T follicular helper cell (primary cell): ENCODE measurements around the gene FAF2.

Experiments used
- DNase-seq: peaks from one replicate; pipeline ENCODE4 v3.0.0-alpha.2; 2020; ENCODE audit warnings: low read depth

The FAF2 gene

DNA sequence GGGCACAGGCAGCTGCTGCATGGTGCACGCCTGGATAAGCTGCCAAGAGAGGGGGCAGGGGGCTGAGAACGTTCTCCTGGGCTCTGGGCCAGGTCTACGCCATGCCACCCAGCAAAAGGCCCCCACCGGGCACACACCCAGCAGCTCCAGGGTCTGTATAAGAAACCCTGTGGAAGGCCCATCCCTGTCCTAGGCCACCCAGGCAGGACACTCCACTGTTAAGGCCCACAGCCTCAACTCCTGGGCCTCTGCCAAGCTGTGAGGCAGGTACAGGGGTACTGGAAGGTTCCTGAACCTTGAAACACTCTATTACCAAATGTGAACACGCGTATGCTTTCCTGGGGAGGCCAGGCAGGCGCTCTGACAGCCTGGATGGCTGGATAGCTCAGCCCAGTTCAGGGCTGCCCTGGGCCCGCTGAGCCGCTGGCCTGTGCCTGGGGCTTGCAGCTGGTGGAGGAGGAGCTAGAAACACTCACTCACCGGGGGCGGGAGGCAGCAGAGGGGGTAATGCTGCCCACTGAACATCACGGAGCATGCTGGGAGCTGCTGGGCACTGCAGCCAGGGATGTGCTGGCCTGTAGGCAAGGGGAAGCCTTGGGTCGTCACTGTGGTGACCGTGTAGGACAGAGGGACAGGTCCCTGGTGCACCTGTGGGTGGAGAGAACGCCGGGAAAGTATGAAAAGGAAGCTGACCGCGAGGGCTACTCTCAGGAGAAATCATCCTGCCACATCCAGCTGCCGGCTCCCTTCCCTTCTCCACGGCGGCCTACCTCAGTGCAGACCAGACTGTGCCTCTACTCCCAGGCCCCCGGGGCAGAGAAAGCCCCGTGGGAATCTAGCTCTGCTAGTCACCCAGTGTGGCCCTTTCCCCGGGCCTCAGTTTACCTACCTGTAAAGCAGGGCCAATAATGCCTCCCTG, 83.1 kb downstream of the FAF2 start:
- DNase-seq, result no peak

DNA sequence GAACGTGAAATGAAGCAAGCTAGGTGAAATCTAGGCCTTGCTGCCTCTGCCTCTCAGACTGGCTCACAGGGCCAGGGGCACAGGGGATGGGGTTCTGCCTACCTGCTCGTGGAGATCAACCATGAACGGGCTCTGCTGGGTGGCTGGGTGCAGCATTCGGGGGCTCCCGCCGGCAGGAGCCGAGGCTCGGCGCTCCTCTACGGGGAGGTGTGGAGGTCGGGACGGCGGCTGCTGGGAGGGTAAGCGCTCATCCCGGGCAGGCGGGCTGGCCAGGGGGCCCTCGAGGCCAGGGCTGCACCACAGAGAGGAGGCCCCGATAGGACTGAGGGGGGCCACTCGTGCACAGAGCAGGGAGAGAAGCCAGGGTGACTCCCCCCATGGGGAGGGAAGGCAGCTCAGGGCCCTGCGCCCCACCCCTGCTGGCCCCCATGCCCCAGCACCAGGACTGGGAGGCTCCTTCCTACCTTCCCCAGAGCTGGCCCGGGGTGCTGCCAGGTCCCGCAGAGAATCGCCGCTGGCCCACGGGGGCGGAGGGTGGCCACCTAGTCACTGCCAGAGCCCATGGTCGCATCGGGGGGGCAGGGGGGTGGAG, 83.8 kb downstream of the FAF2 start:
- DNase-seq, result no peak

DNA sequence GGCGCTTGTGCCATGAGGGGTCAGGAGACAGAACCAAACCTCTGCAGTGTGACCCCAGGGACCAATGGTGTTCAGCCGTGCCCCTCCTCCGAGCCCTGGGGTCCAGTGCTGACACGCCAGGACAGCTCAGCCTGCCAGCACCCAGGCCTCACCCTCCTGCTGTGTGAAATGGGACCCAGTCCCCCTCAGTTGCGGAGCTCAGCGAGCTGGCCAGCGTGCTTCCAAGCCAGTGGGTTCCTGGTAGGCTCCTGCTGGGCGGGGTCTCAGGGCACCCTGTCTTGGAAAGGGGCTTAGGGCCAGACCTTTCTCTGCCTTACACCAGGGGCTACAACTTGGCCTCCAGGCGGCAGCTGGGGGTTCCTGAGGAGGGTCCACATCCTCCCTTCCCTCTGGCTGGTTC, 84.6 kb downstream of the FAF2 start:
- no peak for DNase-seq

DNA sequence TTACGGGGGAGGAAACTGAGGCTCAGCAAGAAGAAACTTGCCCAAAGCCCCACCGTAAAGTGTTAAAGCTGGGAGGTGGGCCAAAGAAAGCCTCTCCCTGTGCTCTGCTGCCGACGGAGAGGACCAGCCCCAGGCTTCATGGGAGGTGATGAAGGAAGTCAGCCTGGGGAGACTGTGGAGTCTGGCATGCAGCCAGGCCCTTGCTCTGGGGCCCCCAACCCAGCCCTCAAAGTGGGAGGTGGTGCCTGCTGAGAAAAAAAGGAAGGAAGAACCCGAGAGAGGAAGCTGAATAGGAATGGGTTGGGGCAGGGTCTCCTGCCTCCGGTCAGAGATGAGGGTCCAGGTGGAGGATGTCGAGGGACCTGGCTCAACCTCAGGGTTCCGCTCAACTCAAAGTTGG, 85.2 kb downstream of the FAF2 start:
- no peak for DNase-seq

DNA sequence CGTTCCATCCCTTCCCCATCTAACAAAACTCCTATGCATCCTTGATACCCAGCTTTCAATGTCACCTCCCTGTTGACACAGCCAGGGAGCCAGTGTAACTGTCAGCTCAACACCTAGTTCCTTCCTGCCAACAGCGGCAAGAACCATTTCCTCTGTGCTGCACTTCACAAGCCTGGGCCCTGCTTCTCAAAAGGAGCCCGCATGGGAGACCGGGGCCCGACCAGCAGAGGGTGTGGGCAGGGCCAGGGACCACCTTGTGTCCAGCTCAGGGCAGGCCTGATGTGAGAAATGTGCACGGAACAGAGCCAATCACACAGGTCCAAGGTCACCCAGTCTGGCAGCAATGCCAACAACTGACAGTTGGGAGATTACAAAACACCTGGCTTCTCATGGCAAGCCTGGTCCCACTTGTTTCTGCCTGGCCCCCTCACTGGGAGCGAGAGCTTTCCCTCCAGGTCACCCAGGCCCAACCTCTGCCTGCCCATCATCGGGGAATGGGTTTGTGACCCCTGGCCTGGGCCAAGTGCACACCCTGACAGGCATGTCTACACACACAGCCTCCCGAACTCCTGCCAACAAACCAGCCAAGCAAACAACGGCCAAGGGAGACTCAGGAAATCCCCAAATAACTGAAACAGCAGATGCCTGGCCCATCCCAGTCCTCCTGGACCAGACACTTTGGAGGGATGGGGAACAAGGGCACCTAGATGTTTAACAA, 85.9 kb downstream of the FAF2 start:
- peak; percentile 31 for DNase-seq

DNA sequence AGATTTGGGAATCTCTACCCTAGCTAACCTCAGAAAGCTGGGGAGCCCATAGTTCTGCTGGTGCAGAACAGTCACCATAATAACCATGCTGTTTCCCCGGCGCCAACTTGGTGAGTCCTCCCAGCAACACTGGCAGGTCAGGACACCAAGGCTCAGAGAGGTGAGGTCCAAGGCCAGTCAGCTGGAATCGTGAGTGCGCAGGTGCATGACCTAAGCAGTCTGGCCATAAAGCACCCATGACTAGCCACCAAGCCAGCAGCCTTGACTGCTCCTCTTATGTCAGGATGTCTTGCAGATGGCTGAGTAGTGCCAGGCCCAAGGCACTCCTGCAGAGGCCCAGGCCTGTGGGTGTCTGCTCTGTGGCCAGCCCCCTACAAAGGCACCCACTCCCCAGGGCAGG, 86.5 kb downstream of the FAF2 start:
- DNase-seq, result no peak

DNA sequence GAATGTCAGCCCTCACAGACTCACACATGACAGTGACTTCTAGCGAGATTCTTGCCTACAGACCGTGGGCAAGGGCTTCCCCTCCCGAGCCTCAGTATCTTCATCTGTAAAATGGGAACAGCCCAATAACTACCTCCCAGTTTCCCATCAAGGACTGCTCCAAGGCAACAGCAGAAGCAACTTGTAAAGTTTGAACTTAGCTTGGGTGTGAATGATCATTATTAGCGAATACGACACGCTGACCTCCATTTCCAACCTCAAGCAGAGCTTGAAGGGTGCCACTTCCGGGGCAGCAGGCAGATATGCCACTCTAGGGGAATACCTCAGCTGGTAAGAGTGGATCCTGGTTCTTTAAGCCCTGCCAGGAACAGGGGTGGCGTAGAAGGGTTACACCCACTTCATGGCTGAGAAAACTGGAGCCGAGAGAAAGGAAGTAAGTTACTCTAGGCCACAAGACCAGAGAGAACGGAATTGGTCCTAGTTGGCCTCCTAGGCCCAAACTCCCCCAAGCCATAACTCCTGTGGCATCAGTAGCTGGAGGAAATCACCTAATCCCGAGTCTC, 87.0 kb downstream of the FAF2 start:
- no peak for DNase-seq

DNA sequence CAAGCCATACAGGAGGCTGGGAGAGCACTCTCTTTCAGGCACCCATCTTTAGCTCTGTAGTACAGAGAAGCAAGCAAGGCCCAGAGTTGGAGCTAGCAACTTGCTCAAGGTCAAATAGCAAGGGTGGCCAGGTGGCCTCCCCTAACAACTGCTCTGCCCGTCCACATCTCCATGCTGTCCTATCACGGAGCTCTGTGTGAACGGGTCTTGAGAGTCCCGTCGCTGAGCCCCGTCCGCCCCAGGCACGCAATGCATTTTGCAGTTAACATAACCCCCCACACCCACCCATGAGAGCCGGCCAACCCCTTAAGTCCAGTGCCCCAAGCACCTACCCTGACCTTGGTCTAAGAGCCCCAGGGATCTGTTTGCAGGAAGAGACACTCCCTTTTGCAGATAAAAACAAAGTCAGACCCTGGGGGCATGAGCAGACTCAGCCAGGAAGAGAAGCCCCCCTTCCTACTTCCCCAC, 87.5 kb downstream of the FAF2 start:
- DNase-seq, result no peak

DNA sequence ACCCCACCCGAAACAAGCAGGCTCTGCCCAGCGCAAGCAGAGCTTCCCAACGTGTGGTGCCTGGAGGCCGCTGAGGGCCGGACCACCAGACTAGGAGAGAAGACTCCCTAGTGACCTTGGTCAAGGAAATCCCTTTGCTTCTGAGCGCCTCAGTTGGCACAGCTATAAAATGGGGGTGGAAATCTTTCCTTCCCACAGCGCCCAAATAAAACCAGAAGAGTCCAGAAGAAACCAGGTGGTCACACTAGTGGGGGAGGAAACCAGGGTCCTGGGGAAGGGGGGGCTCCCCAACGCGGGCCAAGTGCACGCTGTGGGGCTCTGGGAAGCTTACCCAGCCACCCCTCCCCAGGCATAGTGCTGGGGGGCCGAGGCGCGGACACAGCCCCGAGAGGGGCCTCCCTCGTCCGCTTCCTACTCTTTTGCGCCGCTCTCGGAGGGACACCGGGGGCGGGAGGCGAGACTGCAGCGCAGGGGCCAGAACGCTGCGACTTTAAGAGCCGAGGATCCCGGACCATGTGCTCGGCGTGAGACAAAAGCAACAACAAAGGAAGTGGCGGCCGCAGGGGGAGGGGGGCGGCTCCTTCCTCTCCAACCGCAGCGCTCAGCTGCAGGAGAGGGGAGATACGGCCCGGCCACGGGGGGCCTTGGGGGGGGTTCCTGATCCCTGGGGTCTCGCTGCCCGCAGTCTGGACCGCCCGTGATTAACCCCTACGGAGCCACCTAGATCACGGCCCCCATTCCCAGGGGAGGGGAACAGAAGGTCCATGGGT, 88.1 kb downstream of the FAF2 start:
- peak; percentile 78 for DNase-seq

DNA sequence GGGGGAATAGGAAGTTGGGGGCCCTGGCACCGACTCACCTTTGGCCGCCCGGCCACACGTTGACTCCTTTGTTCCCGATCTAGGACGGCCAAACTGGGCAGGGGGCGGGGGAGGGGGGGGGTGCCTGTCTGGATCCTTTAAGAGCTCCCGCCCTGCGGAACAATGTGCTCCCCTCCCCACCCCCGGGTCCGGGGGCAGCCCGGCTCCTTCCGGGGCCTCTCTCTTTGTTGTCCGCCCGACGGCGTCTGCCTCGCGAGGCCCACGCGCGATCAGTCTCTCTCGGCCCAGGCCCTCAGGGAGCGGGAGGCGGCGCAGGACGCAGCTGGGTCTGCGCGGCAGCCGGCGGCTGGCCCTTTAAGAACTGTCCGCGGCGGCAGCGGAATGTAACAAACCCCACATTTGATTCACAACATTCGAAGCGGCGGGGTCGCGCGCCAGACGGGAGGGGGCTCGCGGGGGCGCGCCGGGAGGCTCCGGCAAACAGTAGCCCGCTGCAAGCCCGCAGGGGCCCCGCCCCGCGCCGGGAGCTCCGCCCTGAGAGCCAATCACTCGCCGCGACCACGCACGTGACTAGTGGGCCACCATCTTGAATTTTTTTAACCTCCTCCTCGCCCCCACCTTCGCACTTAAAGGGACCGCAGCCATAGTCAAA, 88.8 kb downstream of the FAF2 start, which contains the start of gene RNF44:
Gene RNF44, minus strand, starts transcription at position 501 of the 652 bp plus-strand sequence. CDS start 4,930 bp downstream, outside the sequence.
- peak; percentile 97 for DNase-seq

DNA sequence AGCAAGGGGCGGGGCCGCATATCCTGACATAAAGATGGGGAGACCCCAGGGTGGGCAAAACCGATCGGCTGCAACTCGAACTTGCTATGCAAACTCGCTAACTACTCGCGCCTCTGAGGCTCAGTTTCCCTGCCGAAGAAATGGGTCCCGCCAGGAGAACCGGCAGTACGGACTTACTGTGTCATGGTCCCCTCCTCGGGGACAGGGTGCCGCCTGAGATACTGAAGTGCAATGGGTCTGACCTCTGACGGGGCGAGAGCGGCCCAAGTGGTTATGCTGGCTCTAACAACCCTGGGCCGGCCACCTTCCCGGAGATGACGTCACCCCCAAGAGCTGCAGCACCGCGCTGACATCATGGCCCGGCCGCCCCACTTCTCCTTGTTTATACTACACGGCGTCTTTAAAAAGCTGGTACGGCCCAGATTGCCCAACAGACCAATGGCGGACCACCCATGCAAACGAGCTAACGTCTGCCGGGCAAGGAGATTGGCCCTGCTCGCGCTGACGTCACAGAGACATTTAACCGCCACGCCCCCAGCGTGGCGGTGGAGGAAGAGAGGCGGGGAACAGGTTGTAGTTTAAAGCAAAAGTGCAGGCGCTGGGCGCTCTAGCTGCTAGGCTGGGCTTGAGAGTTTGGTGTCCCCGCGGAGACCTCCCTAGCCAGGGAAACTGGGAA, 89.5 kb downstream of the FAF2 start:
- DNase-seq, result peak; percentile 97

DNA sequence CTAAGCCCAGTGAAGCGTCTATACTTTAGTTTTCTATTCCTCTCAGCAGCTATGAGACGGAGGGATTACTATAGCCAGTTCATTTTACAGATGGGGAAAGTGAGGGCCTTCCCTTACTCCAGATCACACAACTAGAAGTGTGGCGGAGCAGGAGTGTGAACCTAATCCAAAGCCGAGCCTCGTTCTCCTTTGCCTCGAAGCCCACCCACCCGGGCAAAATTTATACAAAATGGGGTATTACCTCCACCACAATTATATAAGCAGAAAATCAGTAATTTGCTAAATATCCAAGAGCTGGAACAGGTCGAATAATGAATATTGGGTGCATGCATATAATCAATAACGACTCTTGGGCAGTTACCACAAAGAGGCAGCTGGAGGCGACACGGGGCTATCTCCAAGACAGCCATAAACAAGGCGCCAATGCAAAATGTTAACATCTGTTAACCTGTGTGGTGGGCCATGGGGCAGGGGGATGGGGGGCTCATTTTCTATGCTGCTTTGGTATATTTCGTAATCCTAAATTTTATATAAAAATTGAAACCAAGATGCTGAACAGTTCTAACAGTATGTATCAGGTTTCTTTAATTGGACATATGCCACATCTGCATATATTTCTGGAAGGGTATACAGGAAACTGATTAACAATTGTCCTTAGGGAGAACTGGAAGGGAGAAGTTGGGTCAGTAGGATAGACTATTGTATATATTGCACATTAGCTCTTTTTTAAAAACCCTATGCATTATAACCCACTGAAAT, 90.2 kb downstream of the FAF2 start:
- DNase-seq, result no peak

DNA sequence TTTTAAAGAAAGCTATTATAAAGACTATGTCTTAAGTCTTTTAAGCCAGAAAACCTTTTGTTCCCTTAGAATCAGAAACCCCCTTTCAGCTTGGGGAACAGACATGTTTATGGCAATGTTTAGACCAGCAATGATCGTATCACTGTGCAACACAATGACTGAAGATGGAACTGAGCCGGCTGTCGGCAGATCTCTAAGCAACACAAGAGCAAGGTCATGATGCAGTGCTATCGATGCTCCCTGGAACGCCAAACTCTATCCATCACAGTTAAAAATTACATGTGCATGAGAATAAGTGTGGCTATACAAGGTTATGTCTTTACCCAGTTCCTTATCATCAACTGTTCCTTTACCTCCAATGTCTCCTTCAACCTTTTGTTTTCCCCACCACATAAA, 90.8 kb downstream of the FAF2 start:
- no peak for DNase-seq

DNA sequence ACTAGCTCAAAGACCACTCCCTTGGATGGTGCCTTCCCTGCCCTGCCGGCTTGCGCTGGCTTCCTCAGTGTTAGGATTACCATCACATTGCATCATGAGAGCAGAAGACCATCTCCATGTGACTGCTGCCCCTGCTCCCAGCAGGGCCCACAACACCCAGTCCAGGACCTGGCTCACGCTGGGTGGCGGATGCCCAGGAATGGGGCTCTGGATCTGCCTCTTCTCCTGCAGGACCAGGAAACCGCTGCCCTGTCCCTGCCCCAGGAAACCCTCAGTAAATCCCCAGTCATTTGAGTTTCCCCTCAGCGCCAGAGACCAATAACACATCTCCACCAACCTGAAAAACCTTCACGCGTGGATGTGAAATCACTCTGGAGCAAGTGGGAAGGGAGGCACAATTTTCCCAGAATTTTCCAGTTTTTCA, 92.3 kb downstream of the FAF2 start:
- DNase-seq, result no peak

DNA sequence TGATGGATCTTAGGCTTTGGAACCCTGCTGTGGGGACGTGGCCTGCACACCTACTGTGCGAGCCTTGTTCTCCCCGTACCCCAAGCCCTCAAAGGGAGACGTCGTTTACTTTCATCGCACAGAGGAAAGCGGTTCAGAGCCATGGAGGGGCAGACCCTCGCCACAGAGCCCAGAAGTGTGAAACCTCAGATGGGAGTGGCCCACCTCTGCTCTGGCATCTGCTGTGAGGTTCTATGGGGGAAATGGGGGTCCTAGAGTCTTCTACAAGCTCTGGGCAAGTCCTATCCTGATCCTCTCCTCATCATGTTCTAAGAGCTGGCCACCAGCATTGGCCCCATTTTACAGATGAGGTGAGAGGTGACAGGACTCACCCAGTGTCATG, 92.8 kb downstream of the FAF2 start:
- no peak for DNase-seq

DNA sequence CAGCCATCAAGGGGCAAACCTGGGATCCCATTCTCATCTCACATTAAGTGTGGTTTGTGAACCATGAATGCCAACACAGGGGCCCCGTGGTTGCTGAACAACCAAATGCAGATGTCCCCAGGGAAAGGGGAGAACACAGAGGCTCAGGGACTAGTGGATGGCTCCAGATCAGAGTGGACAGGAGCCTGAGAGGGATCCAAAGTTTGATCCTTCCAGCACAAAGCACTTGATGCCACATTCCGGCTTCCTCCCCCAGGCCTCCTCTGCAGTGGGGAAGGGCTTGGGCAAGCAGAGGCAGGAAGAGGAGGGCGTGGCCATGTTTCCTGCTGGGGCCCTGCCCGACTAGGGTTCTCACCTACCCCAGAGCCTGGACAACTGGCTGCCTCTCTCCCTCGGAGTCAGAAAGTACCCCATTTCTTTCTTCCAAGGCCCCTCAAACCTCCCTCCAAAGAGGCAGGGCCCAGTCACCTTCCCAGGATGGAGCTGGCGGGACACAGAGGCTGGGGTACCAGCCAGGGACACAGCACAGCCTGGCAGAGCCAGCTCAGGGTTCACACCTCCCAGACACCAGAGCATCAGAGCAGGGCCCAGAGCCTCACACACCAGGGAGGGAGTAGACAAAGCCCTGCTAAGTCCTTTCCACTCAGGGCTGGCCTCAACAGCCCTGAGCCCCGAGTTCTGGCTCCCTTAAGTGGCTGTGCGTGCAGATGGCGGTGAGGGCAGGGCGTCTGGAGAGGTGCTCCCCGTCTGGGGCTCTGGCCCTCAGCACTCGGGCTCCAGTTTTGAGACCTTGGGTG, 93.4 kb downstream of the FAF2 start:
- peak; percentile 62 for DNase-seq

DNA sequence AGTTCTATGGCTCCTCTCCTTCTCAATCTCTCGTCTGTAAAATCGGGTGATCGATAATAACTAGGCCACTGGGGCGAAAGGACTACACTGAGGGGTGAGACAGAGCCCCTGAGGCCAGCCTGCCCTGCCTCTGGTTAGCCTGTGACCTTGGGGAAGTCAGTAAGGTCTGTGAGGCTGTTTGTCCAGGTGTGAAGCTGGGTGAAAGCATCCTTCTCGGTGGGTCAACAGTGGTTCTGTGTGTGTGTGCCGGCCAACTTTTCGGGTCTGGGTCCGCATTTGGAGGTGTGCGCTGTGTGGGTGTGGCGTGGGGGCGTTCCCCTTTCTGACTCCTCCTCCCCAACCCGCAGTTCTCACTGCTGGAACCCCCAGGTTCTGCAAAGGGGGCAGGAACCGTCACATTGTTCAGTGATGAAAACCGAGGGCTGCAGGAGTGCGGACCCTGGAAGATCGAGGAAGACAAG, 94.0 kb downstream of the FAF2 start:
- DNase-seq, result peak; percentile 51

DNA sequence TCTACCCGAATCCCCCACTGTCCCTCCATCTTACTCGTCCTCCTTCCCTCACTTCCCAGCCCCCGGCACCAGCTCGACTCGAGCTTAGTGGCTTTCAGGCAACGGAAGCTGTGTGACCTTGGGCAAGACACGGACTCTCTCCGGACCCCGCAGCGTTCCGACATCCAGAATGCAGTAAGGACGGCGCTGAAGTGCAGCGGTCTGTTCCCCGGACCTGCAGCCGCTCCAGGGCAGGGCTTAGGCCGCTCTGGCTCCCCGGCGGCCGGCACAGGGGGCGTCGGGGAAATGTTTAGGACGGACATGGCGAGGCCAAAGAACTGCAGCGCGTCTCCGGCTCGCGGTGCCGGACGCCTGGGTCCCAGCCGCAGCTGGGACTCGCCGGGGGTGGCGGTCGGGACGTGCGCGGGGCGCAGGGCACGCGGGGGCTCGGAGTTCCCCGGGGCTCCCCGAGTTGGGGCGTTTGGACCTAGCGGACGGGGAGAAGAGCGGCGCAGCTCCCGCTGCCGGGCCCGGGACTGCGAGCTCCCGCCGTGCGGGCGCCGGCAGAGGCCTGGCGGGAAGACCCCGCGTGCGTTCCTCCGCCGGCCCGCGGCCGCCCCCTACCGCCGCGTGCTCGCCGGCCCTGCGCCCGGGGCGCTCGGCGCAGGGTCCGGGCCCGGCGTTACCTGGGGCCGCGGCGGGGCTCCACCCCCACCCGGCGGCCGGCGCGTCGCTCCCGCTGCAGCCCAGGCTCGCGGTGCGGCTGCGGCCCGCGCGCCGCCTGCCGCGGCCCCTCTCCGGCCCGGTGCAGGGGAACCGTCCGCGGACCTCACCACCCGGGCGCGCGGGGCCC, 94.6 kb downstream of the FAF2 start:
- no peak for DNase-seq
